CD4-positive, alpha-beta T cell (primary cell): ENCODE results near the gene TAS2R38. TPM values are rescaled to one million over a fixed set of nuclear protein-coding genes. Genes with fewer than 3 reads are reported as not detected.

Experiments
- ATAC-seq: fragments of 200-7000 bp; cut with Tn5 transposase; one replicate; pipeline ENCODE4 v1.10.0; 2022; ENCODE audit warnings: mild to moderate bottlenecking; ENCODE audit not compliant: poor library complexity
- CTCF ChIA-PET: fragments of 350-600 bp; sonication (Branson Sonifier 250); formaldehyde crosslinking; loops from one replicate; lab custom pipeline; 2021; ENCODE audit warnings: antibody characterized with exemption, inconsistent platforms; lab: Charles Lee
- POLR2A ChIA-PET: fragments of 350-600 bp; sonication (Branson Sonifier 250); formaldehyde crosslinking; loops from one replicate; lab custom pipeline; 2021; ENCODE audit warnings: antibody characterized with exemption, inconsistent platforms; lab: Charles Lee
- DNase-seq, 14 experiments: peaks; one replicate each; pipeline ENCODE4 v3.0.0-alpha.2; 2013 to 2020; ENCODE audit warnings: mixed read lengths in 2 of 14
- H3K27ac ChIP-seq, 2 donors: one replicate each; pipeline versions ENCODE4 v1.5.1 to v1.7.0; 2013; ENCODE audit warnings: low read length in 2 of 2, low read depth in 1 of 2, mild to moderate bottlenecking in 1 of 2
- H3K27me3 ChIP-seq, 2 experiments: 1 replicate in 1 of 2; 2 replicates in 1 of 2; pipeline versions ENCODE4 v1.6.1 to v1.7.0; 2013; ENCODE audit warnings: low read length in 2 of 2, control low read depth in 1 of 2, mild to moderate bottlenecking in 1 of 2, moderate library complexity in 1 of 2; ENCODE audit not compliant: insufficient read depth in 2 of 2, control insufficient read depth in 1 of 2
- H3K36me3 ChIP-seq: one replicate; pipeline ENCODE4 v1.6.1; 2013; ENCODE audit warnings: low read length, control low read depth; ENCODE audit not compliant: insufficient read depth
- H3K4me1 ChIP-seq: one replicate; pipeline ENCODE4 v1.6.1; 2013; ENCODE audit warnings: low read length, control low read depth; ENCODE audit not compliant: insufficient read depth
- H3K4me3 ChIP-seq: one replicate; pipeline ENCODE4 v1.5.1; 2013; ENCODE audit warnings: mild to moderate bottlenecking, low read length, moderate library complexity
- H3K9me3 ChIP-seq, 2 experiments: 1 replicate in 1 of 2; 2 replicates in 1 of 2; pipeline versions ENCODE4 v1.6.1 to v1.7.0; 2013; ENCODE audit warnings: low read length in 2 of 2, mild to moderate bottlenecking in 2 of 2, control low read depth in 1 of 2, moderate library complexity in 1 of 2; ENCODE audit not compliant: control insufficient read depth in 1 of 2, insufficient read depth in 1 of 2
- H3K27ac Mint-ChIP-seq: one replicate; pipeline ENCODE4 v1.8.0; 2020; ENCODE audit warnings: mixed read lengths
- H3K27me3 Mint-ChIP-seq: one replicate; pipeline ENCODE4 v1.8.0; 2021; ENCODE audit warnings: mixed read lengths
- H3K36me3 Mint-ChIP-seq: one replicate; pipeline ENCODE4 v1.8.0; 2021; ENCODE audit warnings: low read depth, mixed read lengths
- H3K4me1 Mint-ChIP-seq: one replicate; pipeline ENCODE4 v1.8.0; 2021; ENCODE audit warnings: low read depth, mixed read lengths
- H3K4me3 Mint-ChIP-seq: one replicate; pipeline ENCODE4 v1.8.0; 2020; ENCODE audit warnings: mild to moderate bottlenecking, mixed read lengths
- H3K9me3 Mint-ChIP-seq: one replicate; pipeline ENCODE4 v1.8.0; 2020; ENCODE audit warnings: mixed read lengths
- CTCF ChIP-seq: fragments of 200-600 bp; IDR thresholded peaks from one replicate; pipeline ENCODE4 v1.8.0; 2022; ENCODE audit warnings: antibody characterized with exemption, mild to moderate bottlenecking
- intact Hi-C, 2 experiments: fragments of 100-400 bp; cut with DNase I in 1 of 2; cut with micrococcal nuclease in 1 of 2; formaldehyde crosslinking; loops; one replicate each; pipeline versions ENCODE4 v1.15.1 to v1.9.0; 2023 to 2025; cut with DNase I, micrococcal nuclease
- total RNA-seq, 174 experiments: library from RNA in 2 of 174; stranded (reverse) in 2 of 174; gene quantifications; one replicate each; pipeline ENCODE4 v1.2.3 and lab custom pipeline; 2021 to 2026

Gene TAS2R38
- total RNA-seq, 2 experiments from 2014 or later: not detected

GRCh38 chr7:142006577-142006976 lies 33.0 kb upstream of the TAS2R38 start:
- Mint-ChIP-seq H3K36me3 (no peaks in the 10 kb centered on the region), H3K4me3 (no peak overlapping the region), H3K27me3 (peaks cover 5% of the 10 kb centered on the region), H3K9me3 (no peaks in the 10 kb centered on the region), H3K4me1 (no peaks in the 10 kb centered on the region), H3K27ac (no peak overlapping the region)
- Histone ChIP-seq H3K27ac (no peak overlapping the region), H3K27me3 (peaks cover 0 to 1% of the 10 kb centered on the region in 2 experiments), H3K4me3 (no peak overlapping the region), H3K4me1 (no peaks in the 10 kb centered on the region), H3K36me3 (no peaks in the 10 kb centered on the region), H3K9me3 (no peaks in the 10 kb centered on the region)
- intact Hi-C loops: no loop called here
- no peak for TF ChIP-seq CTCF
- DNase-seq: no peak
- ChIA-PET POLR2A (no interaction called here), CTCF (no interaction called here)
- ATAC-seq: no peak

GRCh38 chr7:142002179-142002578 lies 28.6 kb upstream of the TAS2R38 start:
- ATAC-seq: no peak
- CTCF ChIA-PET: no interaction called here
- no peaks in the 10 kb centered on the region for H3K4me1 Mint-ChIP-seq

GRCh38 chr7:142001163-142001874 lies 27.7 kb upstream of the TAS2R38 start:
- DNase-seq (no peak), ATAC-seq (no peak)
- intact Hi-C loops: no loop called here
- H3K9me3 Mint-ChIP-seq: no peaks in the 10 kb centered on the region
- Histone ChIP-seq H3K4me3 (no peak overlapping the region), H3K27ac (no peak overlapping the region), H3K4me1 (no peaks in the 10 kb centered on the region), H3K36me3 (no peaks in the 10 kb centered on the region), H3K9me3 (no peaks in the 10 kb centered on the region), H3K27me3 (peaks cover 0 to 4% of the 10 kb centered on the region in 2 experiments)
- H3K4me3 Mint-ChIP-seq: no peak overlapping the region
- POLR2A ChIA-PET: no interaction called here
- H3K27me3 Mint-ChIP-seq: peaks cover 17% of the 10 kb centered on the region
- no peaks in the 10 kb centered on the region for H3K4me1 Mint-ChIP-seq
- TF ChIP-seq CTCF: no peak
- no peaks in the 10 kb centered on the region for H3K36me3 Mint-ChIP-seq
- CTCF ChIA-PET: no interaction called here
- H3K27ac Mint-ChIP-seq: no peak overlapping the region

More at GRCh38 chr7:142002179-142002578, 28.6 kb upstream of the TAS2R38 start:
- H3K9me3 ChIP-seq: no peaks in the 10 kb centered on the region
- intact Hi-C loops: no loop called here
- POLR2A ChIA-PET: no interaction called here
- no peaks in the 10 kb centered on the region for H3K36me3 ChIP-seq
- Mint-ChIP-seq H3K27ac (no peak overlapping the region), H3K27me3 (peaks cover 17% of the 10 kb centered on the region), H3K9me3 (no peaks in the 10 kb centered on the region), H3K36me3 (no peaks in the 10 kb centered on the region), H3K4me3 (no peak overlapping the region)
- H3K27ac ChIP-seq: no peak overlapping the region
- peaks cover 0 to 4% of the 10 kb centered on the region in 2 experiments for H3K27me3 ChIP-seq
- H3K4me1 ChIP-seq: no peaks in the 10 kb centered on the region
- no peak for DNase-seq
- no peak overlapping the region for H3K4me3 ChIP-seq
- no peak for TF ChIP-seq CTCF
